Measurements from ENCODE around the gene GUCY2D. TPM values are rescaled to one million over a fixed set of nuclear protein-coding genes. Genes with fewer than 3 reads are reported as not detected.
"Not testable (repeated sequence)": the region's sequence is repeated elsewhere in the genome, so short reads cannot be mapped to it uniquely, and the experiment has no call there.

The GUCY2D gene
- total RNA-seq, 1 donor from 2014 or later = 0.16 TPM

- DNase-seq = no peak
Measured at GRCh38 chr17:8018436-8018835, 16.0 kb downstream of the GUCY2D start.

GRCh38 chr17:8019166-8019565, 16.8 kb downstream of the GUCY2D start:
- DNase-seq = no peak

GRCh38 chr17:8019665-8020650, 17.5 kb downstream of the GUCY2D start:
- DNase-seq = no peak

- DNase-seq = no peak
Measured at GRCh38 chr17:8020776-8021564, 18.6 kb downstream of the GUCY2D start.

- DNase-seq = no peak
Measured at GRCh38 chr17:8021565-8022359, 19.3 kb downstream of the GUCY2D start.

- no peak for DNase-seq
Measured at GRCh38 chr17:8022360-8023003, 20.1 kb downstream of the GUCY2D start.

GRCh38 chr17:8024161-8024560, 21.7 kb downstream of the GUCY2D start:
- DNase-seq = not testable (repeated sequence)

- DNase-seq = no peak
Measured at GRCh38 chr17:8025176-8025911, 22.9 kb downstream of the GUCY2D start.

GRCh38 chr17:8029121-8029520, 26.7 kb downstream of the GUCY2D start:
- no peak for DNase-seq

GRCh38 chr17:8031261-8031661, 28.8 kb downstream of the GUCY2D start:
- no peak for DNase-seq

- DNase-seq = no peak
Measured at GRCh38 chr17:8031950-8032349, 29.5 kb downstream of the GUCY2D start.

- DNase-seq = no peak
Measured at GRCh38 chr17:8032442-8032841, 30.0 kb downstream of the GUCY2D start.

- DNase-seq = no peak
Measured at GRCh38 chr17:8038954-8039610, 36.7 kb downstream of the GUCY2D start, which contains the start of gene ALOX15B. Gene ALOX15B, plus strand, starts transcription at chr17:8039059. Its CDS starts 97 bp downstream, at chr17:8039156.

GRCh38 chr17:8039611-8040168, 37.3 kb downstream of the GUCY2D start:
- DNase-seq = no peak

GRCh38 chr17:8041249-8041928, 39.0 kb downstream of the GUCY2D start:
- DNase-seq = no peak

- no peak for DNase-seq
Measured at GRCh38 chr17:8041979-8042378, 39.6 kb downstream of the GUCY2D start.

- DNase-seq = no peak
Measured at GRCh38 chr17:8044819-8045810, 42.7 kb downstream of the GUCY2D start.

GRCh38 chr17:8046306-8046928, 44.0 kb downstream of the GUCY2D start:
- DNase-seq = no peak
